IPS-18c (cell line): Measurements from ENCODE around the gene ZNF750.

Experiments used
- H3K4me3 ChIP-seq: 2 replicates; pipeline ENCODE4 v1.7.0; 2013; ENCODE audit warnings: low read depth, mild to moderate bottlenecking, low read length, moderate library complexity; ENCODE audit not compliant: insufficient read depth
- H3K9me3 ChIP-seq: one replicate; pipeline ENCODE4 v1.6.1; 2013; ENCODE audit warnings: mild to moderate bottlenecking, low read length, moderate library complexity; ENCODE audit not compliant: control insufficient read depth, insufficient read depth

The ZNF750 gene

GRCh38 chr17:82875407-82875856, 35.6 kb upstream of the ZNF750 start:
- H3K4me3 ChIP-seq, result no peak overlapping the region
- H3K9me3 ChIP-seq, result no peaks in the 10 kb centered on the region

GRCh38 chr17:82874011-82874835, 34.4 kb upstream of the ZNF750 start:
- Histone ChIP-seq H3K4me3 (no peak overlapping the region), H3K9me3 (no peaks in the 10 kb centered on the region)

- H3K9me3 ChIP-seq, result no peaks in the 10 kb centered on the region
- H3K4me3 ChIP-seq, result no peak overlapping the region
These were observed 33.7 kb upstream of the ZNF750 start for GRCh38 chr17:82873521-82873920.

- H3K4me3 ChIP-seq, result no peak overlapping the region
- no peaks in the 10 kb centered on the region for H3K9me3 ChIP-seq
These were observed 33.0 kb upstream of the ZNF750 start for GRCh38 chr17:82872591-82873520.

GRCh38 chr17:82871776-82872561, 32.1 kb upstream of the ZNF750 start:
- no peak overlapping the region for H3K4me3 ChIP-seq
- no peaks in the 10 kb centered on the region for H3K9me3 ChIP-seq

GRCh38 chr17:82871056-82871775, 31.4 kb upstream of the ZNF750 start:
- Histone ChIP-seq H3K9me3 (no peaks in the 10 kb centered on the region), H3K4me3 (no peak overlapping the region)

GRCh38 chr17:82870541-82870940, 30.7 kb upstream of the ZNF750 start:
- no peaks in the 10 kb centered on the region for H3K9me3 ChIP-seq
- no peak overlapping the region for H3K4me3 ChIP-seq

GRCh38 chr17:82870091-82870491, 30.3 kb upstream of the ZNF750 start:
- Histone ChIP-seq H3K4me3 (no peak overlapping the region), H3K9me3 (no peaks in the 10 kb centered on the region)

- H3K9me3 ChIP-seq, result no peaks in the 10 kb centered on the region
- no peak overlapping the region for H3K4me3 ChIP-seq
These were observed 29.7 kb upstream of the ZNF750 start for GRCh38 chr17:82869536-82869935.

GRCh38 chr17:82868715-82869131, 28.9 kb upstream of the ZNF750 start:
- Histone ChIP-seq H3K9me3 (no peaks in the 10 kb centered on the region), H3K4me3 (no peak overlapping the region)

- H3K9me3 ChIP-seq, result no peaks in the 10 kb centered on the region
- no peak overlapping the region for H3K4me3 ChIP-seq
These were observed 28.0 kb upstream of the ZNF750 start for GRCh38 chr17:82867763-82868325.

- Histone ChIP-seq H3K4me3 (no peak overlapping the region), H3K9me3 (no peaks in the 10 kb centered on the region)
These were observed 26.9 kb upstream of the ZNF750 start for GRCh38 chr17:82866590-82867191.

- no peak overlapping the region for H3K4me3 ChIP-seq
- H3K9me3 ChIP-seq, result no peaks in the 10 kb centered on the region
These were observed 26.1 kb upstream of the ZNF750 start for GRCh38 chr17:82865774-82866395.

- no peak overlapping the region for H3K4me3 ChIP-seq
- H3K9me3 ChIP-seq, result no peaks in the 10 kb centered on the region
These were observed 25.5 kb upstream of the ZNF750 start for GRCh38 chr17:82865274-82865673.

- Histone ChIP-seq H3K4me3 (no peak overlapping the region), H3K9me3 (no peaks in the 10 kb centered on the region)
These were observed 25.0 kb upstream of the ZNF750 start for GRCh38 chr17:82864713-82865248.
